Stimulated activated CD4-positive, alpha-beta T cell treated with anti-CD3 and anti-CD28 coated beads, Interleukin-2, amount 100 ng/mL, for 48 hours (primary cell): ENCODE data around the gene SLC28A1.

Source experiments
- DNase-seq, 2 donors: peaks; one replicate each; pipeline ENCODE4 v3.0.0-alpha.2; 2020

Gene SLC28A1

DNA sequence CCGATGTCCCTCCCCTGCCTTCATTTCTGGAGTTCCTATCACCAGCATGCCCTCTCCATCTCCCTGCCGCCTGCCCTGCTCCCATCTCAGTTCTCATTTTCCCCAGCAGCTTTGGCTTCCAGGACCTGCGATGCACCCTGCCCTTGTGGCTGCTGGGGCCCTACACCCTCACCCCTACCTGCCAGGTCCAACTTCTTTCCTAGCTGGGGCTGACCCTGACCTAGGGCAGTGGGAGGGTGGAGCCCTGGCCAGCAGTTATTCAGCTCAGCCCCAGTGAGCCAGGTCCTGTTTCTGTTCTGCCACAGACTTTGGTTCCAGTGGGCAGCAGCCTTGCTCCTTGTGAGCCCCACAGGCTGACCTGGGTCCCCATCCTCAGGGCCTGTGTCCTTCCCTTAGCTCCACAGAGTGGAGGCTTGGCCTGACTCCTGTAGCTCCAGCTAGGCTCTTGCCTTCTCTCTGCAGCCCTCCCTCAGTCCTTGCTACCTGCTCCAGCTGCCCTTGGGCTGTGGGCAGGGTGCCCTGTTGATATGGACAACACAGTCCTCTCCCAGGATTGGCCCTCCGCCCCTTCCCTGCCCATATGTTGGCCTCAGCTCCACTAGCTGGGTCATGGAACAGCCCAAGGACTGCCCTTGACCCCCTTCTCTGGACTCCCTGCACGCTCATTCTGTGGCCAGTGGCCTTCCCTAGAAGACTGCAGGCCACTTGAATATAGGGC, 62.5 kb downstream of the SLC28A1 start:
- DNase-seq = no peak

DNA sequence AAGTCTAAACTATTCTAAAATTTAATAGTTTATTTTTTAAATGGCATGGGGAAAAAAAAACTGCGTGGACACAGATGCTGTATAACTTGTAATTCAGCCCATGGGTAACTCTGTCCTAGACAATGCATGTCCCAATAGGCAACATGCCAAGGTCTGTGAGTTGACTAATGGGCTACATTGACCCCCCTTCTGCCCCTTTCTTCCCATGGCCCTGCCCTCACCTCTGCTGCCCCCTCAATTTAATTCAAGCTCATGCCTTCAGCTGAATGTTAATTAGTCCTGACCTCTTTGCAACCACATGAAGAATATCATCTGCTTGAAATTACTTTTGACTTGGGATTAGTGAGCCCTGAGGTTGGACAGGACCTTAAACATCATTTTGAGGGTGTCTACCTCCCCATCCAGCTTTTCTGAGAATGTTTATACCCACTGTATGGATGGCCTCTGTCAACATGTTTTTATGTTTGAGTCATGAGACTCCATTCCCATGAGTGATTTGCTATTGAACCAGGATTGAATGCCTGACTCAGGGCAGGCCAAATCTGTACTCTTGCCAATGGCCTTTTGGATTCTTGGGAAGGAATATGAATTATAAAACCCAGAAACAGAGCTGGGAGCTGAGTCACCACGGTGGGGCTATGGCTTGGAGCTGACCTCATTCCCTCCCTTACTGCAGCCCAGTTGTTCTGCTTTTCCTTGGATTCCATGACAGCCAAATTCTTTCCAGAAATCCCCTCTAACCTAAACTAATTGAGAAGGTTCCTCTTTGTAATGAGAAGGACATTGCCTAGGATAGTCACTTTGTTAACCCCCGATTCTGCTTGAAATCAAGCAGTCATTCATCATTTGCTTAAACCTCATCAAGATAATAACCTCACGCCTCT, 63.7 kb downstream of the SLC28A1 start:
- no peak for DNase-seq

DNA sequence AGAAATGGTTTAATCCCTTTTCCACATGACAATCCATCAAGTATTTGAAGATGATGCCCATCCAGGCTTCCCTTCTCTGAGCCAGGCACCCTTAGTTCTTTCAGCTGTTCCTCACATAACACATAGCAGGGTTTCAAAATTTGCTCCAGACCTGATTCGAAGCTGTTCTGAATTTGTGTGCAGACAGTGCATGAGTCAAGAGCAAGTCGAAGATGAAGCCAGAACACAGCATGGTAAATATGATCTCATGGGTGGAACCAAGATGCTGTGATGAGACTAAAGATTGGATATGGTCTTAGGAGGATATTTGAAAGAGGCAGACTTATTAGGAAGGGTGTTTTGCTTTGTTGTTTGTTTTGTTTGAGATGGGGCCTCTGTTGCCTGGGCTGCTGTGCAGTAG, 64.6 kb downstream of the SLC28A1 start:
- no peak for DNase-seq

GRCh38 chr15:84949845-84950569, 65.5 kb downstream of the SLC28A1 start:
- DNase-seq = no peak

- DNase-seq = no peak
Observed at GRCh38 chr15:84950570-84951111, 66.2 kb downstream of the SLC28A1 start.

- no peak for DNase-seq
Observed at GRCh38 chr15:84951736-84952135, 67.3 kb downstream of the SLC28A1 start.

GRCh38 chr15:84953136-84953535, 68.7 kb downstream of the SLC28A1 start:
- DNase-seq = no peak

- no peak for DNase-seq
Observed at GRCh38 chr15:84953726-84954125, 69.3 kb downstream of the SLC28A1 start.

- DNase-seq = peak; percentile 9 to 23
Observed at GRCh38 chr15:84955089-84955848, 70.8 kb downstream of the SLC28A1 start.

- DNase-seq = no peak
Observed at GRCh38 chr15:84956199-84956598, 71.7 kb downstream of the SLC28A1 start.

DNA sequence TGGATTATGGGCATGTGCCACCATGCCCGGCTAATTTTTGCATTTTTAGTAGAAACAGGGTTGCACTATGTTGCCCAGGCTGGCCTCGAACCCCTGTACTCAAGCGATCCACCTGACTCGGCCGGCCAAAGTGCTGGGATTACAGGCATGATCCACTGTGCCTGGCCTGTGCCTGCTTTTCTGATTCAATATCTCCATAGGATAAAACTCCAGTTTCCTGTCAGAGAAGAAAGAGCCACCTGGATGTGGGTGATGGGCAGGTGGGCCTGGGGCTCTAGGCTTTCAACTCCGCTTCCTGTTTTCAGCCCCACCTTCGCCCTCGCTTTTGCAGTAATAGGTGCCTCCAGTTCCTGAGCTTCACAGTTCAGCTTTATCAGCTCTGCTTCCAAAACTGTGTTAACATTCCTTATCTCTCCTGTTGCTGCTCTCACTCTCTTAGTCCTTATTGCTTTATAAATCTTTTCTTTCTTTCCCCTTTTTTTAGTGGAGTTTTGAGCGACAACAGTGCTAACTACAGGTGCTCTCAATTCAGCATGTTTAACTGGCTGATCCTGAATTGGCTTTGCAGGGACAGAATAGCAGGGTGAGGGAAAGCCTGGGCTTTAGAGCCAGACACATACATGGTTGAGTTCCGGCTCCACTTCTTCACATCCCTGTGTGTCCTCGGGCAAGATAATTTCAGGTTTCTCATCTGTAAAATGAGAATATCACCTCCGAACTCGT, 76.1 kb downstream of the SLC28A1 start:
- DNase-seq = no peak

DNA sequence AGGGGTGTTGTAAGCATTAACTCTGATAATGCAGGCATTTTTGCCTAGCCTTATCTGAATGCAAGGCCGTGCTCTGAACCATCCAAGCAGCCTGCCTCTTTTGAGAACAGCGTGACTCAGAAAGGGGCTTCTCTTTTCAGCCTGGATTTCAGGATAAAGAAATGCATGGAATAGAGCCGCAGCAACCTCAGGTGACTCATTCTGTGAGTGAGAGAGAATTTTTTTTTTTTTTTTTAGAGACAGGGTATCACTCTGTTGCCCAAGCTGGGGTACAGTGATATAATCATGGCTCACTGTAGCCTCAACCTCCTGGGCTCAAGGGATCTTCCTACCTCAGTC, 76.6 kb downstream of the SLC28A1 start:
- DNase-seq = no peak

GRCh38 chr15:84961707-84962106, 77.2 kb downstream of the SLC28A1 start:
- no peak for DNase-seq

GRCh38 chr15:84962955-84963354, 78.5 kb downstream of the SLC28A1 start:
- DNase-seq = no peak

GRCh38 chr15:84967380-84967779, 82.9 kb downstream of the SLC28A1 start:
- no peak for DNase-seq

DNA sequence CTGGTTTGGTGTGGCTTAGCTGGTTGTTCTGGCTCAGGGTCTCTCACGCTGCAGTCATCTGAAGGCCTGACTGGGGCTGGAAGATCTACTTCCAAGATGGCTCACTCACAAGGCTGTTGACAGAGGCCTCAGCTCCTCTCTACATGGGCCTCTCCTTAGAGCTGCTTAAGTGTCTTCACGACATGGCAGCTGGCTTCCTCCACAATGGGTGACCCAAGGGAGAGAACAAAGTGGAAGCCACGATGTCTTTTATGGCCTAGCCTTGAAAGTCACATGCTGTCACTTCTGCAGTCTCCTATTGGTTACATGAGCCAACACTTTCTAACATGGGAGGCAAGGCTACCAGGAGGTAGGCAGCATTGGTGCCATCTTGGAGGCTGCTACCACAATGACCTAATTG, 83.8 kb downstream of the SLC28A1 start:
- no peak for DNase-seq

- DNase-seq = no peak
Observed at GRCh38 chr15:84969257-84969656, 84.8 kb downstream of the SLC28A1 start.

DNA sequence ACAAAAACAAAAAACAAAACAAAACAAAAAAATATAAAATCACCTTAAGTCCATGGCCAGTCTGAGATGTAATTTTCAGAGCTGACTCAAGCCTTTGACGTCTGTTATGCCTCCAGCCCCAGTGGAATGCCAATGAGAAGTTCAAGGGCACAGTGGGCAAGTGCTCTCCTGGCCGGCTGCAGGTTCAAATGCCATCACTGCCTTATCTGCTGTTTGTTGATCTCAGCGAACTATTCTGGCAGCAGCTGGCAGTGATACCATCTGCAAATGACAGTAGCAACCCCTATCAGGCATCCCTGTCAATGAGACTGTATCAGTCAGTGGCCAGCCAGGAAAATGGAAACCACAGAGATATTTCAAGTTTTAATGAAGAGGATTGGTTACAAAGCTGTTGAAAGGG, 86.4 kb downstream of the SLC28A1 start:
- DNase-seq = no peak

- DNase-seq = no peak
Observed at GRCh38 chr15:84973492-84974460, 89.3 kb downstream of the SLC28A1 start.

DNA sequence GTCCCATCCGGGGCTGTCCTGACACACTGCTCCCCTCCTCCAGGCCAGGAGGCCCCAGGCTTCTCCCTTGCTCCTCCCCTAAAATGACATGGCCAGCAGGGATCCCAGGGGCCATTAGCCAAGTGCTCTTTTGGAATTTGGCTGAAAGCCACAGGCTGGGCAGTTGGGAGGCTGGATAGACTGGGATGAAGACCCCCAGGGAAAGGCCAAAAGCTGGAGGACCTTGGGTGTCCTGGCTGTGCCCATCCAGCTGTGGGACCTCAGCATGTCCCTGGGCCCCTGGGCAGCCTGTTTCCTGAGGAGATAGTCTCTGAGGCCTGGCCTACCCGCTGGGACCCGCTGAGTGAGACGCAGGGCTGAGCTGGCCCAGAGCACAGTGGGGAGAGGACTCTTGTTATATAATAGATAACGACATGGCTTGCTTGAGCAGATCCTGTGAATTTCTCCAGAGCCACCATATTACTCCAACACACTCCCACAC, 91.4 kb downstream of the SLC28A1 start:
- no peak for DNase-seq
